Mesodermal cell (in vitro differentiated cells): ENCODE data around the gene ZSWIM7.
"Not testable (repeated sequence)": the region's sequence is repeated elsewhere in the genome, so short reads cannot be mapped to it uniquely, and the experiment has no call there.

Experiments used
- H3K27ac ChIP-seq: 2 replicates; pipeline ENCODE4 v1.7.0; 2013; ENCODE audit warnings: mild to moderate bottlenecking, low read depth, low read length, moderate library complexity; ENCODE audit not compliant: severe bottlenecking
- H3K36me3 ChIP-seq: 2 replicates; pipeline ENCODE4 v1.7.1; 2013; ENCODE audit warnings: mild to moderate bottlenecking, low read length, moderate library complexity; ENCODE audit not compliant: control insufficient read depth, insufficient read depth
- H3K4me1 ChIP-seq: one replicate; pipeline ENCODE4 v1.7.1; 2013; ENCODE audit warnings: mild to moderate bottlenecking, low read length; ENCODE audit not compliant: insufficient read depth, control insufficient read depth, poor library complexity, severe bottlenecking
- H3K4me3 ChIP-seq: 2 replicates; pipeline ENCODE4 v1.7.0; 2013; ENCODE audit warnings: low read length, control low read depth, mild to moderate bottlenecking; ENCODE audit not compliant: insufficient read depth, poor library complexity, severe bottlenecking; ENCODE audit errors: extremely low read depth
- H3K9me3 ChIP-seq: 2 replicates; pipeline ENCODE4 v1.7.1; 2013; ENCODE audit warnings: mild to moderate bottlenecking, low read length, moderate library complexity; ENCODE audit not compliant: control insufficient read depth
- WGBS, 2 experiments: methylation state at CpG; one replicate each; pipeline ENCODE4 v1.1.5; 2013; ENCODE audit warnings: missing lambda C conversion rate in 2 of 2; ENCODE audit not compliant: insufficient coverage in 2 of 2; 5-methylcytosine and 5-hydroxymethylcytosine counted together

ZSWIM7 gene

GRCh38 chr17:15999974-16000827 lies 697 bp upstream of the ZSWIM7 start:
- 0 to 1% methylated on average over 51 to 54 of the region's 64 CpGs for WGBS, 2 experiments
- Histone ChIP-seq H3K4me1 (peaks cover 8% of the 10 kb centered on the region), H3K27ac (peak overlapping the region; percentile 88), H3K9me3 (peaks cover 14% of the 10 kb centered on the region), H3K36me3 (peaks cover 47% of the 10 kb centered on the region), H3K4me3 (peak overlapping the region; percentile 78)

GRCh38 chr17:15998031-15998562 lies 1.4 kb downstream of the ZSWIM7 start:
- Histone ChIP-seq H3K27ac (no peak overlapping the region), H3K36me3 (peaks cover 39% of the 10 kb centered on the region), H3K9me3 (peaks cover 14% of the 10 kb centered on the region), H3K4me3 (no peak overlapping the region), H3K4me1 (peaks cover 8% of the 10 kb centered on the region)
- 88 to 100% methylated on average over 1 to 2 of the region's 4 CpGs for WGBS, 2 experiments

GRCh38 chr17:15996322-15996721 lies 3.2 kb downstream of the ZSWIM7 start:
- Histone ChIP-seq H3K9me3 (peaks cover 8% of the 10 kb centered on the region), H3K4me1 (peaks cover 7% of the 10 kb centered on the region), H3K27ac (no peak overlapping the region), H3K4me3 (no peak overlapping the region), H3K36me3 (peaks cover 34% of the 10 kb centered on the region)
- WGBS, 2 experiments, result 87 to 92% methylated on average over 4 to 5 of the region's 6 CpGs

- Histone ChIP-seq H3K4me3 (no peak overlapping the region), H3K36me3 (peaks cover 84% of the 10 kb centered on the region), H3K27ac (peak overlapping the region; percentile 63), H3K9me3 (peaks cover 9% of the 10 kb centered on the region), H3K4me1 (peaks cover 10% of the 10 kb centered on the region)
- 87 to 94% methylated on average over 3 to 4 of the region's 5 CpGs for WGBS, 2 experiments
These were observed 17.6 kb downstream of the ZSWIM7 start for GRCh38 chr17:15981646-15982580.

GRCh38 chr17:15981208-15981607 lies 18.3 kb downstream of the ZSWIM7 start:
- H3K27ac ChIP-seq, result no peak overlapping the region
- no peak overlapping the region for H3K4me3 ChIP-seq
- peaks cover 84% of the 10 kb centered on the region for H3K36me3 ChIP-seq
- H3K9me3 ChIP-seq, result peaks cover 9% of the 10 kb centered on the region
- 33% methylated on average over 1 of the region's 2 CpGs; no CpG with 5 or more reads in 1 of the 2 experiments for WGBS, 2 experiments
- H3K4me1 ChIP-seq, result peaks cover 10% of the 10 kb centered on the region

- not testable (repeated sequence) for H3K9me3 ChIP-seq, H3K27ac ChIP-seq, H3K4me1 ChIP-seq, H3K4me3 ChIP-seq
- no CpG with 5 or more reads among the region's 4 CpGs for WGBS, 2 experiments
- peaks cover 82% of the 10 kb centered on the region for H3K36me3 ChIP-seq
These were observed 20.5 kb downstream of the ZSWIM7 start for GRCh38 chr17:15979013-15979412.

GRCh38 chr17:15978606-15979005 lies 20.9 kb downstream of the ZSWIM7 start:
- WGBS, 2 experiments, result 92% methylated on average over 1 of the region's 1 CpG; no CpG with 5 or more reads in 1 of the 2 experiments
- H3K27ac ChIP-seq, result no peak overlapping the region
- H3K9me3 ChIP-seq, result peaks cover 9% of the 10 kb centered on the region
- H3K36me3 ChIP-seq, result peaks cover 81% of the 10 kb centered on the region
- H3K4me3 ChIP-seq, result no peak overlapping the region
- peaks cover 10% of the 10 kb centered on the region for H3K4me1 ChIP-seq

GRCh38 chr17:15977894-15978293 lies 21.6 kb downstream of the ZSWIM7 start:
- H3K27ac ChIP-seq, result no peak overlapping the region
- no peak overlapping the region for H3K4me3 ChIP-seq
- peaks cover 75% of the 10 kb centered on the region for H3K36me3 ChIP-seq
- peaks cover 10% of the 10 kb centered on the region for H3K4me1 ChIP-seq
- H3K9me3 ChIP-seq, result peaks cover 9% of the 10 kb centered on the region
- 94 to 100% methylated on average over 2 of the region's 2 CpGs for WGBS, 2 experiments

- Histone ChIP-seq H3K27ac (no peak overlapping the region), H3K4me3 (no peak overlapping the region), H3K9me3 (no peaks in the 10 kb centered on the region), H3K36me3 (peaks cover 47% of the 10 kb centered on the region), H3K4me1 (no peaks in the 10 kb centered on the region)
- 95 to 96% methylated on average over 6 of the region's 6 CpGs for WGBS, 2 experiments
These were observed 25.7 kb downstream of the ZSWIM7 start for GRCh38 chr17:15973834-15974233.

- no peaks in the 10 kb centered on the region for H3K4me1 ChIP-seq
- H3K4me3 ChIP-seq, result no peak overlapping the region
- H3K9me3 ChIP-seq, result no peaks in the 10 kb centered on the region
- peaks cover 40% of the 10 kb centered on the region for H3K36me3 ChIP-seq
- H3K27ac ChIP-seq, result no peak overlapping the region
These were observed 26.5 kb downstream of the ZSWIM7 start for GRCh38 chr17:15973016-15973415.
